ENCODE data around the gene PTGS1. TPM values are rescaled to one million over a fixed set of nuclear protein-coding genes. Genes with fewer than 3 reads are reported as not detected.
A peak's percentile ranks its signal among the peaks of the same experiment; 100 is the strongest.

PTGS1 gene
- polyA plus RNA-seq, 1 of the 3 experiments (the other 2 are of a cell fraction): 5.4 TPM

DNA sequence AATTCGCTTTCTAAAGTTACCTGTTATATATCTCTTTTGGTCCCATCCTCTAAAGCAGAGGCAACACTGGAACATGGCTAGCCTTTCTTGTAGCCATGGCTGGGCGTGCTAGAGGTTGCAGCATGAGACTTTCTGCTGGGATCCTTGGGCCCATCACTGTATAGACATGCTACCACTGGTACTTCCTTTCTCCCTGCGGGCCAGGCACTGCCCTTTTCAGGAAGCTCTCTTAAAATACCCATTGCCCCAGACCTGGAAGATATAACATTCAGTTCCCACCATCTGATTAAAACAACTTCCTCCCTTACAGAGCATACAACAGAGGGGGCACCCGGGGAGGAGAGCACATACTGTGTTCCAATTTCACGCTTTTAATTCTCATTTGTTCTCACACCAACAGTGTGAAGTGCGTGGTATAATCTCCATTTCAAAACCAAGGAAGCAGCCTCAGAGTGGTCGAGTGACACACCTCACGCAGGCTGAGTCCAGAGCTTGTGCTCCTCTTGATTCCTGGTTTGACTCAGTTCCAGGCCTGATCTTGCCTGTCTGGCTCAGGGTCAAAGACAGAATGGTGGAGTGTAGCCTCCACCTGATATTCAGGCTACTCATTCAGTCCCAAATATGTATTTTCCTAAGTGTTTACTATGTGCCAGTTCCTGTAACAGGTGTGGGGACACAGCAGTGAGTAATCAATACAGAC lies 22.6 kb downstream of the PTGS1 start:
- Histone ChIP-seq H4K20me1 (ENCODE audit: insufficient read depth) (no peaks in the 10 kb centered on the region), H3K36me3 (replicated peaks in 1 of 2; ENCODE audit: control insufficient read depth in 1 of 2, insufficient read depth in 2 of 2, low read length in 1 of 2) (no peaks in the 10 kb centered on the region), H3K9me3 (no peaks in the 10 kb centered on the region), H3K9me2 (no peaks in the 10 kb centered on the region), H3F3A (replicated peaks; ENCODE audit: insufficient read depth) (peaks cover 17% of the 10 kb centered on the region), H3K79me2 (ENCODE audit: insufficient read depth) (no peaks in the 10 kb centered on the region), H3K4me1 (ENCODE audit: control insufficient read depth in 1 of 2, insufficient read depth in 2 of 2, low read depth in 1 of 2, low read length in 1 of 2) (peaks cover 0 to 15% of the 10 kb centered on the region in 2 experiments; a peak in 1 of 4 replicates), H3K9ac (no peak overlapping the region), H2AFZ (ENCODE audit: low read depth) (no peak overlapping the region), H3K4me2 (no peak overlapping the region), H3K27me3 (ENCODE audit: insufficient read depth) (no peaks in the 10 kb centered on the region), H3K27ac (ENCODE audit: low read depth in 2 of 2, low read length in 1 of 2) (peak overlapping the region in 1 of 2 experiments; percentile 84; a peak in 1 of 4 replicates), H3K4me3 (ENCODE audit: low read depth in 2 of 2, low read length in 1 of 2) (no peak overlapping the region)
- 84% methylated on average over 8 of the region's 8 CpGs for WGBS (ENCODE audit: low lambda C conversion rate)
- DNase-seq: no peak
- ChIA-PET CTCF (interaction anchor here (1.0 to 1.7 kb wide), 2 partner anchors 43 to 294 kb away, joined by 3 to 4 read pairs; no protein-coding TSS in a partner anchor), POLR2A (no interaction called here)
- no peak for TF ChIP-seq POLR2AphosphoS5 (IDR thresholded peaks at IDR 0.05; ENCODE audit: low read depth, low read length)
- TF ChIP-seq FOSL2 (IDR thresholded peaks at IDR 0.05; ENCODE audit: borderline replicate concordance, low read depth): no peak
- no peak for TF ChIP-seq EZH2phosphoT487 (IDR thresholded peaks at IDR 0.05; ENCODE audit: borderline replicate concordance, low read depth)
- no peak for TF ChIP-seq SIN3A (IDR thresholded peaks at IDR 0.05; ENCODE audit: borderline replicate concordance, low read depth, low read length)
- TF ChIP-seq, protein P1, sequence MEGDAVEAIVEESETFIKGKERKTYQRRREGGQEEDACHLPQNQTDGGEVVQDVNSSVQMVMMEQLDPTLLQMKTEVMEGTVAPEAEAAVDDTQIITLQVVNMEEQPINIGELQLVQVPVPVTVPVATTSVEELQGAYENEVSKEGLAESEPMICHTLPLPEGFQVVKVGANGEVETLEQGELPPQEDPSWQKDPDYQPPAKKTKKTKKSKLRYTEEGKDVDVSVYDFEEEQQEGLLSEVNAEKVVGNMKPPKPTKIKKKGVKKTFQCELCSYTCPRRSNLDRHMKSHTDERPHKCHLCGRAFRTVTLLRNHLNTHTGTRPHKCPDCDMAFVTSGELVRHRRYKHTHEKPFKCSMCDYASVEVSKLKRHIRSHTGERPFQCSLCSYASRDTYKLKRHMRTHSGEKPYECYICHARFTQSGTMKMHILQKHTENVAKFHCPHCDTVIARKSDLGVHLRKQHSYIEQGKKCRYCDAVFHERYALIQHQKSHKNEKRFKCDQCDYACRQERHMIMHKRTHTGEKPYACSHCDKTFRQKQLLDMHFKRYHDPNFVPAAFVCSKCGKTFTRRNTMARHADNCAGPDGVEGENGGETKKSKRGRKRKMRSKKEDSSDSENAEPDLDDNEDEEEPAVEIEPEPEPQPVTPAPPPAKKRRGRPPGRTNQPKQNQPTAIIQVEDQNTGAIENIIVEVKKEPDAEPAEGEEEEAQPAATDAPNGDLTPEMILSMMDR (IDR thresholded peaks at IDR 0.05): no peak
- TF ChIP-seq PBX3 (IDR thresholded peaks at IDR 0.05): no peak
- no peak for TF ChIP-seq TAF1 (IDR thresholded peaks at IDR 0.05; ENCODE audit: borderline replicate concordance, low read depth, low read length)
- no peak for TF ChIP-seq FOXJ3 (CRISPR knock-in tag; IDR thresholded peaks at IDR 0.05)
- no peak for TF ChIP-seq GATA2 (CRISPR knock-in tag; IDR thresholded peaks at IDR 0.05)
- TF ChIP-seq GABPA (IDR thresholded peaks at IDR 0.05; ENCODE audit: low read depth): no peak
- TF ChIP-seq NFIC (IDR thresholded peaks at IDR 0.05; ENCODE audit: borderline replicate concordance): no peak
- TF ChIP-seq TEAD4 (IDR thresholded peaks at IDR 0.05; ENCODE audit: borderline replicate concordance, insufficient read depth): no peak
- no peak for TF ChIP-seq JUND (IDR thresholded peaks at IDR 0.05)
- TF ChIP-seq MEF2A (IDR thresholded peaks at IDR 0.05; ENCODE audit: borderline replicate concordance, low read depth): no peak
- TF ChIP-seq EP300 (IDR thresholded peaks at IDR 0.05; ENCODE audit: borderline replicate concordance in 1 of 2, low read depth in 1 of 2, low read length in 1 of 2): no peak
- no peak for TF ChIP-seq TCF12 (IDR thresholded peaks at IDR 0.05)
- TF ChIP-seq CHD2 (IDR thresholded peaks at IDR 0.05; ENCODE audit: low read length, partially characterized antibody): no peak
- TF ChIP-seq RXRA (IDR thresholded peaks at IDR 0.05; ENCODE audit: borderline replicate concordance, low read depth): no peak
- no peak for TF ChIP-seq ELF1 (IDR thresholded peaks at IDR 0.05)
- TF ChIP-seq RAD21 (IDR thresholded peaks at IDR 0.05; ENCODE audit: low read length): no peak
